Loucy (cell line): ENCODE measurements around the gene TMEM168.
"Not testable (repeated sequence)": the region's sequence is repeated elsewhere in the genome, so short reads cannot be mapped to it uniquely, and the experiment has no call there.

ENCODE experiments used
- H2AFZ ChIP-seq: fragments of 200-600 bp; sonication (generic); 2 replicates; pipeline ENCODE4 v1.6.0; 2016; ENCODE audit warnings: antibody characterized with exemption, mild to moderate bottlenecking, low read length, moderate library complexity
- H3F3A ChIP-seq: fragments of 200-600 bp; 2 replicates; pipeline ENCODE4 v1.6.0; 2016; ENCODE audit warnings: antibody characterized with exemption, low read depth, mild to moderate bottlenecking
- H3K27me3 ChIP-seq: fragments of 200-600 bp; sonication (generic); 2 replicates; pipeline ENCODE4 v1.6.1; 2014; ENCODE audit warnings: low read length, mild to moderate bottlenecking; ENCODE audit not compliant: insufficient read depth, poor library complexity, severe bottlenecking
- H3K36me3 ChIP-seq: fragments of 200-600 bp; sonication (generic); 2 replicates; pipeline ENCODE4 v1.6.1; 2016; ENCODE audit warnings: low read length; ENCODE audit not compliant: insufficient read depth
- H3K4me1 ChIP-seq: fragments of 200-600 bp; sonication (generic); 2 replicates; pipeline ENCODE4 v1.5.1; 2014; ENCODE audit warnings: low read length, mild to moderate bottlenecking; ENCODE audit not compliant: insufficient read depth, poor library complexity, severe bottlenecking
- H3K4me2 ChIP-seq: fragments of 200-600 bp; sonication (generic); 2 replicates; pipeline ENCODE4 v1.6.0; 2014; ENCODE audit warnings: antibody characterized with exemption, low read length, low read depth, mild to moderate bottlenecking; ENCODE audit not compliant: poor library complexity, severe bottlenecking
- H3K4me3 ChIP-seq: fragments of 200-600 bp; sonication (generic); 2 replicates; pipeline ENCODE4 v1.5.1; 2014; ENCODE audit warnings: low read length, mild to moderate bottlenecking, mixed read lengths; ENCODE audit not compliant: poor library complexity, severe bottlenecking
- H3K79me2 ChIP-seq: fragments of 200-600 bp; sonication (generic); 2 replicates; pipeline ENCODE4 v1.6.1; 2014; ENCODE audit warnings: low read length; ENCODE audit not compliant: insufficient read depth
- H3K9ac ChIP-seq: fragments of 200-600 bp; sonication (generic); 2 replicates; pipeline ENCODE4 v1.6.0; 2014; ENCODE audit warnings: mild to moderate bottlenecking, low read depth, low read length, moderate library complexity; ENCODE audit not compliant: poor library complexity, severe bottlenecking
- H3K9me2 ChIP-seq: fragments of 200-600 bp; sonication (generic); replicated peaks from 2 replicates; pipeline ENCODE4 v1.6.1; 2016; ENCODE audit warnings: low read depth, low read length, mixed read lengths
- H3K9me3 ChIP-seq: fragments of 200-600 bp; sonication (generic); 2 replicates; pipeline ENCODE4 v1.6.1; 2014; ENCODE audit warnings: mild to moderate bottlenecking, antibody characterized with exemption, low read length, low read depth; ENCODE audit not compliant: insufficient read depth
- H4K20me1 ChIP-seq: fragments of 200-600 bp; sonication (generic); 2 replicates; pipeline ENCODE4 v1.6.0; 2014; ENCODE audit warnings: antibody characterized with exemption, low read length, mild to moderate bottlenecking; ENCODE audit not compliant: insufficient read depth, poor library complexity, severe bottlenecking
- EZH2phosphoT487 ChIP-seq: fragments of 200-600 bp; IDR thresholded peaks from 2 replicates; pipeline ENCODE4 v1.6.1; 2018; ENCODE audit warnings: antibody characterized with exemption, mild to moderate bottlenecking, moderate library complexity, borderline replicate concordance
- TF ChIP-seq, protein P1 (sequence below): fragments of 200-600 bp; sonication (generic); conservative IDR thresholded peaks from 2 replicates; pipeline ENCODE4 v1.5.1; 2014; ENCODE audit warnings: mild to moderate bottlenecking, antibody characterized with exemption, low read length

TMEM168 gene

GRCh38 chr7:112789817-112790585, at the start of gene TMEM168:
TMEM168 (minus strand) TSS chr7:112790393; CDS start chr7:112784825, 5,568 bp downstream.
- Histone ChIP-seq H4K20me1 (no peaks in the 10 kb centered on the region), H3K4me3 (peak within 1 kb of the TSS; percentile 74), H3K27me3 (no peaks in the 10 kb centered on the region)

GRCh38 chr7:112835928-112836327, 45.7 kb upstream of the TMEM168 start:
- H3K27me3 ChIP-seq, H3K4me1 ChIP-seq, H3K9me2 ChIP-seq, H3K9ac ChIP-seq, H3K9me3 ChIP-seq, H4K20me1 ChIP-seq, H2AFZ ChIP-seq, H3F3A ChIP-seq, H3K4me2 ChIP-seq, H3K4me3 ChIP-seq: not testable (repeated sequence)
- H3K79me2 ChIP-seq = peaks cover 11% of the 10 kb centered on the region; the same call in 1 of the 2 replicates
- H3K36me3 ChIP-seq = peaks cover 34% of the 10 kb centered on the region; the same call in 1 of the 2 replicates

More at GRCh38 chr7:112789817-112790585, at the start of gene TMEM168:
- Histone ChIP-seq H3K9ac (peak within 1 kb of the TSS; percentile 57), H3K4me1 (no peaks in the 10 kb centered on the region), H3K36me3 (no peaks in the 10 kb centered on the region), H3K79me2 (no peaks in the 10 kb centered on the region), H3K9me2 (no peaks in the 10 kb centered on the region), H3F3A (no peaks in the 10 kb centered on the region), H3K4me2 (peak within 1 kb of the TSS; percentile 65), H3K9me3 (no peaks in the 10 kb centered on the region), H2AFZ (peak within 1 kb of the TSS; percentile 78)
- TF ChIP-seq EZH2phosphoT487 = no peak
- TF ChIP-seq, protein P1, sequence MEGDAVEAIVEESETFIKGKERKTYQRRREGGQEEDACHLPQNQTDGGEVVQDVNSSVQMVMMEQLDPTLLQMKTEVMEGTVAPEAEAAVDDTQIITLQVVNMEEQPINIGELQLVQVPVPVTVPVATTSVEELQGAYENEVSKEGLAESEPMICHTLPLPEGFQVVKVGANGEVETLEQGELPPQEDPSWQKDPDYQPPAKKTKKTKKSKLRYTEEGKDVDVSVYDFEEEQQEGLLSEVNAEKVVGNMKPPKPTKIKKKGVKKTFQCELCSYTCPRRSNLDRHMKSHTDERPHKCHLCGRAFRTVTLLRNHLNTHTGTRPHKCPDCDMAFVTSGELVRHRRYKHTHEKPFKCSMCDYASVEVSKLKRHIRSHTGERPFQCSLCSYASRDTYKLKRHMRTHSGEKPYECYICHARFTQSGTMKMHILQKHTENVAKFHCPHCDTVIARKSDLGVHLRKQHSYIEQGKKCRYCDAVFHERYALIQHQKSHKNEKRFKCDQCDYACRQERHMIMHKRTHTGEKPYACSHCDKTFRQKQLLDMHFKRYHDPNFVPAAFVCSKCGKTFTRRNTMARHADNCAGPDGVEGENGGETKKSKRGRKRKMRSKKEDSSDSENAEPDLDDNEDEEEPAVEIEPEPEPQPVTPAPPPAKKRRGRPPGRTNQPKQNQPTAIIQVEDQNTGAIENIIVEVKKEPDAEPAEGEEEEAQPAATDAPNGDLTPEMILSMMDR = no peak

DNA sequence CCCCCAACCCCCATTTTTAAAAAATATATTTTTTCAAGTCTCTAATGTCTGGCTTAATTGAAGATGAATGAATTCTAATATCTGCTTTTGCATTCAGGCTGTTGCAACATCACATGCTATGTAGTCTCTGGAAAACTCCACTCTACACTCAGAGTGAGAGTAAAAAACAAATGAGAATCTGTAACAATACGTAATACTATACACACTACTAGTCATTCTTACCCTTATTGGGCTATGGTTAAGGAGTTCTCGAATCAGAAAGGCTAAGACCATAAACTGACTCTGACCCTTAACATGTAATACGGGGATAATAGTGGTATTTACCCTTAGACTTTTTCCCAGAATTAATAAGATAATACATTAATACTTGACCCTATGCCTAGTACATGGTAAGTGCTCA, 42.9 kb upstream of the TMEM168 start:
- Histone ChIP-seq H3K9ac (no peak overlapping the region), H3K9me3 (peaks cover 16% of the 10 kb centered on the region), H3K4me1 (peaks cover 4% of the 10 kb centered on the region), H2AFZ (no peak overlapping the region), H3K4me2 (no peak overlapping the region), H4K20me1 (no peaks in the 10 kb centered on the region), H3K27me3 (no peaks in the 10 kb centered on the region), H3K79me2 (no peaks in the 10 kb centered on the region), H3K36me3 (peaks cover 59% of the 10 kb centered on the region), H3K4me3 (no peak overlapping the region), H3F3A (no peaks in the 10 kb centered on the region), H3K9me2 (no peaks in the 10 kb centered on the region)
- TF ChIP-seq, protein P1 = no peak
- no peak for TF ChIP-seq EZH2phosphoT487

GRCh38 chr7:112830769-112831168, 40.6 kb upstream of the TMEM168 start:
- peaks cover 46% of the 10 kb centered on the region for H3K36me3 ChIP-seq
- H3K4me1 ChIP-seq = peaks cover 4% of the 10 kb centered on the region
- no peak overlapping the region for H3K4me2 ChIP-seq
- TF ChIP-seq, protein P1 = no peak
- TF ChIP-seq EZH2phosphoT487 = no peak
- no peaks in the 10 kb centered on the region for H3F3A ChIP-seq
- no peak overlapping the region for H2AFZ ChIP-seq
- no peaks in the 10 kb centered on the region for H3K79me2 ChIP-seq
- no peaks in the 10 kb centered on the region for H3K27me3 ChIP-seq
- no peaks in the 10 kb centered on the region for H4K20me1 ChIP-seq
- no peak overlapping the region for H3K9ac ChIP-seq
- peaks cover 17% of the 10 kb centered on the region for H3K9me3 ChIP-seq
- no peaks in the 10 kb centered on the region for H3K9me2 ChIP-seq
- H3K4me3 ChIP-seq = no peak overlapping the region
